NCI-H82 treated with DMSO at 0.1 percent for 48 hours (cell line): ENCODE results near the gene GABPB2.
"Not testable (repeated sequence)": the region's sequence is repeated elsewhere in the genome, so short reads cannot be mapped to it uniquely, and the experiment has no call there.

Experiments used
- DNase-seq: peaks from one replicate; lab custom pipeline; 2025; ENCODE audit not compliant: unreplicated experiment; lab: John Stamatoyannopoulos, UW

Gene GABPB2

GRCh38 chr1:151060007-151060656 lies 10.4 kb upstream of the GABPB2 start, which contains the start of gene MLLT11:
Gene MLLT11 (plus strand): TSS chr1:151060397. CDS start chr1:151067225, 6,828 bp downstream.
- DNase-seq = peak; percentile 89

GRCh38 chr1:151060657-151061421 lies 9.7 kb upstream of the GABPB2 start:
- DNase-seq = no peak

GRCh38 chr1:151061704-151062103 lies 8.9 kb upstream of the GABPB2 start:
- DNase-seq = no peak

- DNase-seq = no peak
Observed at GRCh38 chr1:151062741-151063371, 7.7 kb upstream of the GABPB2 start.

- no peak for DNase-seq
Observed at GRCh38 chr1:151065089-151065645, 5.4 kb upstream of the GABPB2 start.

- no peak for DNase-seq
Observed at GRCh38 chr1:151067185-151067584, 3.4 kb upstream of the GABPB2 start.

- no peak for DNase-seq
Observed at GRCh38 chr1:151069103-151069486, 1.5 kb upstream of the GABPB2 start.

GRCh38 chr1:151072224-151072623 lies 1.7 kb downstream of the GABPB2 start:
- DNase-seq = no peak

GRCh38 chr1:151085953-151086559 lies 15.5 kb downstream of the GABPB2 start:
- no peak for DNase-seq

- DNase-seq = not testable (repeated sequence)
Observed at GRCh38 chr1:151097426-151097825, 26.9 kb downstream of the GABPB2 start.

- DNase-seq = no peak
Observed at GRCh38 chr1:151098126-151098525, 27.6 kb downstream of the GABPB2 start.

GRCh38 chr1:151104630-151105029 lies 34.1 kb downstream of the GABPB2 start:
- DNase-seq = no peak

- DNase-seq = no peak
Observed at GRCh38 chr1:151106894-151107293, 36.3 kb downstream of the GABPB2 start.

- DNase-seq = no peak
Observed at GRCh38 chr1:151108331-151108730, 37.8 kb downstream of the GABPB2 start.

- no peak for DNase-seq
Observed at GRCh38 chr1:151113877-151114276, 43.3 kb downstream of the GABPB2 start.

GRCh38 chr1:151124763-151125403 lies 54.3 kb downstream of the GABPB2 start:
- DNase-seq = no peak

GRCh38 chr1:151128800-151129199 lies 58.2 kb downstream of the GABPB2 start:
- no peak for DNase-seq

GRCh38 chr1:151130987-151131586 lies 60.5 kb downstream of the GABPB2 start:
- no peak for DNase-seq

GRCh38 chr1:151131701-151132334 lies 61.3 kb downstream of the GABPB2 start:
- no peak for DNase-seq
